ENCODE data around the gene SPRYD3. TPM values are rescaled to one million over a fixed set of nuclear protein-coding genes. Genes with fewer than 3 reads are reported as not detected.
"Not testable (repeated sequence)": the region's sequence is repeated elsewhere in the genome, so short reads cannot be mapped to it uniquely, and the experiment has no call there.

Gene SPRYD3
- total RNA-seq, 1 donor from 2014 or later, result 50.4 TPM

GRCh38 chr12:53039851-53040250, 39.3 kb downstream of the SPRYD3 start:
- intact Hi-C loops (cut with DNase I), result no loop called here
- no peaks in the 10 kb centered on the region for H3K9me3 ChIP-seq
- TF ChIP-seq CTCF (IDR thresholded peaks at IDR 0.05), result no peak
- H3K27me3 ChIP-seq, result no peaks in the 10 kb centered on the region
- H3K4me1 ChIP-seq, result peaks cover 20% of the 10 kb centered on the region
- no peak for ATAC-seq
- no peak overlapping the region for H3K27ac ChIP-seq
- peaks cover 55% of the 10 kb centered on the region for H3K36me3 ChIP-seq
- DNase-seq, result no peak
- H3K4me3 ChIP-seq, result no peak overlapping the region

GRCh38 chr12:53036802-53037201, 42.4 kb downstream of the SPRYD3 start:
- H3K4me1 ChIP-seq, result peaks cover 13% of the 10 kb centered on the region
- no peak for DNase-seq
- no peak for ATAC-seq
- intact Hi-C loops (cut with DNase I), result no loop called here
- no peaks in the 10 kb centered on the region for H3K27me3 ChIP-seq
- H3K27ac ChIP-seq, result no peak overlapping the region
- H3K36me3 ChIP-seq, result peaks cover 82% of the 10 kb centered on the region
- TF ChIP-seq CTCF (IDR thresholded peaks at IDR 0.05), result no peak
- H3K4me3 ChIP-seq, result no peak overlapping the region
- no peaks in the 10 kb centered on the region for H3K9me3 ChIP-seq

GRCh38 chr12:53034459-53034858, 44.7 kb downstream of the SPRYD3 start:
- TF ChIP-seq CTCF (IDR thresholded peaks at IDR 0.05), result no peak
- intact Hi-C loops (cut with DNase I), result no loop called here
- ATAC-seq, result no peak
- no peaks in the 10 kb centered on the region for H3K9me3 ChIP-seq
- no peaks in the 10 kb centered on the region for H3K27me3 ChIP-seq
- peaks cover 13% of the 10 kb centered on the region for H3K4me1 ChIP-seq
- H3K4me3 ChIP-seq, result no peak overlapping the region
- DNase-seq, result no peak
- no peak overlapping the region for H3K27ac ChIP-seq
- H3K36me3 ChIP-seq, result peaks cover 90% of the 10 kb centered on the region

DNA sequence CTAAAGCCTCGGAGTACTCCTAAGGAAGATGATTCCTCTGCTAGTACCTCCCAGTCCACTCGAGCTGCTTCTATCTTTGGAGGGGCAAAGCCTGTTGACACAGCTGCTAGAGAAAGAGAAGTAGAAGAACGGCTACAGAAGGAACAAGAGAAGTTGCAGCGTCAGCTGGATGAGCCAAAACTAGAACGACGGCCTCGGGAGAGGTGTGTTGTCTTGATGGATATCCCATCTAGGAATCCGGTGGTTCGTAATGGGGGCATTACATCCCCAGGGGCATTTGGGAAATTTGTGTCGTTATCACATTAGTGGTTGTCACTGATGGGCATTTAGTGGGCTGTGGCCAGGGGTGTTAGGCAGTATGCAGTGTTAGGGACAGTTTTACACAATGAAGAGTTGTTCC, 45.4 kb downstream of the SPRYD3 start:
- ATAC-seq; H3K4me3 ChIP-seq; H3K4me1 ChIP-seq; H3K27me3 ChIP-seq; H3K27ac ChIP-seq; intact Hi-C loops (cut with DNase I); H3K9me3 ChIP-seq; DNase-seq: not testable (repeated sequence)
- H3K36me3 ChIP-seq, result peaks cover 92% of the 10 kb centered on the region

DNA sequence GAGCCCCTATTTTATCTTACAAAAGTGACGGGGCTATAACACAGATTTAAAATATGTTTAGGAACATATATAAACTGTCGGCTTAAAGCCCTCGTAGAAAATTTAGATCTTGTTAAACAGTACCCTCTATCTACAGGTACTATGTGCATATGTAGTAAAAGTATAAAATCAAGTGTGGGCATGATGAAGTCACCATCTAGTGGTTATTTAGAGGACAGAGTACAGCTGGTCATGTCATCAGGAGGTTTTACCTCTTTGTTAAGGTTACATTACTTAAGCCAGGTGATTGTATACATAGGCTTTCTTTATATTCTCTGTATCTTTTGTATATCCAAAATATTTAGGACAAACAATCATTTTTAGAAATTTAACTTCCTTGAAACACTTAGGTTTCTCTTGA, 47.6 kb downstream of the SPRYD3 start:
- intact Hi-C loops (cut with DNase I), result no loop called here
- no peaks in the 10 kb centered on the region for H3K27me3 ChIP-seq
- H3K4me3 ChIP-seq, result no peak overlapping the region
- no peaks in the 10 kb centered on the region for H3K4me1 ChIP-seq
- TF ChIP-seq CTCF (IDR thresholded peaks at IDR 0.05), result no peak
- peaks cover 94% of the 10 kb centered on the region for H3K36me3 ChIP-seq
- no peak for ATAC-seq
- DNase-seq, result no peak
- no peaks in the 10 kb centered on the region for H3K9me3 ChIP-seq
- no peak overlapping the region for H3K27ac ChIP-seq

DNA sequence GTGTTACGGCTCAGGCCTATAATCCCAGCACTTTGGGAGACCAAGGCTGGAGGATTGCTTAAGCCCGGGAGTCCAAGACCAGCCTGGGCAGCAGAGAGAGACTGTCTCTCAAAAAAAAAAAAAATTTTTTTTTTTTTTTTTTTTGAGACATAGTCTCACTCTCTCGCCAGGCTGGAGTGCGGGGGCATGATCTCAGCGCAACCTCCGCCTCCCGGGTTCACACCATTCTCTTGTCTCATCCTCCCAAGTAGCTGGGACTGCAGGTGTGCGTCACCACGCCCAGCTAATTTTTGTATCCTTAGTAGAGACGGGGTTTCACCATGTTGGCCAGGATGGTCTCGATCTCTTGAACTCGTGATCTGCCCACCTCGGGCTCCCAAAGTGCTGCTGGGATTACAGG, 52.2 kb downstream of the SPRYD3 start:
- H3K27me3 ChIP-seq; ATAC-seq; intact Hi-C loops (cut with DNase I); H3K9me3 ChIP-seq; H3K4me3 ChIP-seq; H3K27ac ChIP-seq; H3K4me1 ChIP-seq; DNase-seq: not testable (repeated sequence)
- peaks cover 97% of the 10 kb centered on the region for H3K36me3 ChIP-seq

- no peak overlapping the region for H3K4me3 ChIP-seq
- no peaks in the 10 kb centered on the region for H3K9me3 ChIP-seq
- ATAC-seq (no peak), DNase-seq (no peak)
- intact Hi-C loops (cut with DNase I), result no loop called here
- no peaks in the 10 kb centered on the region for H3K4me1 ChIP-seq
- H3K36me3 ChIP-seq, result peaks cover 97% of the 10 kb centered on the region
- no peaks in the 10 kb centered on the region for H3K27me3 ChIP-seq
- no peak for TF ChIP-seq CTCF (IDR thresholded peaks at IDR 0.05)
- no peak overlapping the region for H3K27ac ChIP-seq
Observed at GRCh38 chr12:53025250-53025649, 53.9 kb downstream of the SPRYD3 start.

Measured in upper lobe of right lung (tissue), 1 donor.